Neuronal stem cell (in vitro differentiated cells): ENCODE data around the gene CPT1C.
"Not testable (repeated sequence)": the region's sequence is repeated elsewhere in the genome, so short reads cannot be mapped to it uniquely, and the experiment has no call there.

ENCODE experiments used
- DNase-seq: peaks from one replicate; pipeline ENCODE4 v3.0.0-alpha.2; 2013; ENCODE audit warnings: low spot score
- H2AFZ ChIP-seq: one replicate; pipeline ENCODE4 v1.6.1; 2013; ENCODE audit warnings: mild to moderate bottlenecking, low read length, inconsistent platforms
- H2AK5ac ChIP-seq: 2 replicates; pipeline ENCODE4 v1.6.1; 2013; ENCODE audit warnings: low read depth, mild to moderate bottlenecking, inconsistent platforms, low read length, moderate library complexity, mixed read lengths
- H2BK120ac ChIP-seq: 2 replicates; pipeline ENCODE4 v1.6.1; 2013; ENCODE audit warnings: low read depth, mild to moderate bottlenecking, inconsistent platforms, low read length, moderate library complexity, mixed read lengths
- H2BK12ac ChIP-seq: one replicate; pipeline ENCODE4 v1.6.1; 2013; ENCODE audit warnings: low read length, inconsistent platforms
- H2BK15ac ChIP-seq: 2 replicates; pipeline ENCODE4 v1.6.1; 2013; ENCODE audit warnings: mild to moderate bottlenecking, low read length, inconsistent platforms, mixed read lengths
- H2BK5ac ChIP-seq: one replicate; pipeline ENCODE4 v1.6.1; 2013; ENCODE audit warnings: inconsistent platforms, mild to moderate bottlenecking, low read length, moderate library complexity
- H3K14ac ChIP-seq: one replicate; pipeline ENCODE4 v1.6.1; 2013; ENCODE audit warnings: low read length, inconsistent platforms
- H3K18ac ChIP-seq: 2 replicates; pipeline ENCODE4 v1.6.1; 2013; ENCODE audit warnings: low read length, inconsistent platforms
- H3K23ac ChIP-seq: 2 replicates; pipeline ENCODE4 v1.6.1; 2013; ENCODE audit warnings: low read depth, mild to moderate bottlenecking, mixed read lengths, low read length, inconsistent platforms; ENCODE audit not compliant: poor library complexity
- H3K27ac ChIP-seq: replicated peaks from 3 replicates; pipeline ENCODE4 v1.5.1; 2013; ENCODE audit warnings: low read length, inconsistent platforms
- H3K27me3 ChIP-seq, 3 experiments: 2 replicates each; pipeline ENCODE4 v1.6.1; 2013; ENCODE audit warnings: low read length in 3 of 3, mild to moderate bottlenecking in 2 of 3, inconsistent platforms in 1 of 3, low read depth in 1 of 3, mixed read lengths in 1 of 3, moderate library complexity in 1 of 3; ENCODE audit not compliant: control insufficient read depth in 3 of 3, insufficient read depth in 3 of 3
- H3K36me3 ChIP-seq, 2 donors: replicated peaks in 1 of 2; 2 replicates each; pipeline ENCODE4 v1.6.1; 2013; ENCODE audit warnings: low read length in 2 of 2; ENCODE audit not compliant: control insufficient read depth in 2 of 2, insufficient read depth in 2 of 2
- H3K4ac ChIP-seq: 2 replicates; pipeline ENCODE4 v1.6.1; 2013; ENCODE audit warnings: inconsistent platforms, mild to moderate bottlenecking, low read length, moderate library complexity
- H3K4me1 ChIP-seq, 2 donors: 1 replicate in 1 of 2; 2 replicates in 1 of 2; pipeline ENCODE4 v1.6.1; 2013; ENCODE audit warnings: low read length in 2 of 2, low read depth in 1 of 2; ENCODE audit not compliant: control insufficient read depth in 2 of 2, insufficient read depth in 1 of 2
- H3K4me2 ChIP-seq: one replicate; pipeline ENCODE4 v1.6.1; 2013; ENCODE audit warnings: mild to moderate bottlenecking, low read length, inconsistent platforms; ENCODE audit not compliant: insufficient read depth, poor library complexity, severe bottlenecking
- H3K4me3 ChIP-seq, 2 donors: 2 replicates each; pipeline ENCODE4 v1.5.1; 2013; ENCODE audit warnings: low read length in 2 of 2, mild to moderate bottlenecking in 2 of 2, inconsistent platforms in 1 of 2, moderate library complexity in 1 of 2
- H3K79me1 ChIP-seq: one replicate; pipeline ENCODE4 v1.6.1; 2013; ENCODE audit warnings: low read depth, mild to moderate bottlenecking, inconsistent platforms, low read length, moderate library complexity
- H3K9ac ChIP-seq: one replicate; pipeline ENCODE4 v1.6.1; 2013; ENCODE audit warnings: mild to moderate bottlenecking, low read depth, low read length, inconsistent platforms; ENCODE audit not compliant: poor library complexity
- H3K9me3 ChIP-seq, 2 donors: replicated peaks in 1 of 2; 2 replicates each; pipeline versions ENCODE3 to v1.6.1; 2013; ENCODE audit warnings: low read length in 2 of 2, mild to moderate bottlenecking in 2 of 2, inconsistent platforms in 1 of 2, low read depth in 1 of 2, mixed read lengths in 1 of 2, moderate library complexity in 1 of 2; ENCODE audit not compliant: control insufficient read depth in 2 of 2, insufficient read depth in 1 of 2
- H4K8ac ChIP-seq: one replicate; pipeline ENCODE4 v1.6.1; 2013; ENCODE audit warnings: low read depth, mild to moderate bottlenecking, inconsistent platforms, low read length, moderate library complexity
- H4K91ac ChIP-seq: one replicate; pipeline ENCODE4 v1.6.1; 2013; ENCODE audit warnings: low read length, low read depth, mild to moderate bottlenecking, inconsistent platforms; ENCODE audit not compliant: poor library complexity
- WGBS, 2 donors: extraction: QIAGEN DNeasy Blood & Tissue Kit; methylation state at CpG; one replicate each; pipeline ENCODE4 v1.1.7; 2013; ENCODE audit warnings: missing lambda C conversion rate in 2 of 2, mixed read lengths in 1 of 2; ENCODE audit not compliant: insufficient read length in 2 of 2, insufficient replicate concordance in 1 of 2; ENCODE audit errors: extremely low coverage in 2 of 2; 5-methylcytosine and 5-hydroxymethylcytosine counted together

The CPT1C gene

GRCh38 chr19:49718511-49718910, 27.6 kb downstream of the CPT1C start:
- Histone ChIP-seq H2AK5ac (no peak overlapping the region), H3K4me2 (no peak overlapping the region), H3K9ac (no peak overlapping the region), H4K8ac (no peak overlapping the region), H2BK120ac (no peak overlapping the region), H3K27me3 (no peaks in the 10 kb centered on the region), H3K23ac (no peak overlapping the region), H2BK12ac (no peak overlapping the region), H2BK5ac (no peak overlapping the region), H3K4ac (no peak overlapping the region), H3K79me1 (no peaks in the 10 kb centered on the region), H4K91ac (no peak overlapping the region), H3K4me3 (no peak overlapping the region), H2AFZ (peak overlapping the region; percentile 53), H3K14ac (no peak overlapping the region), H3K27ac (no peak overlapping the region), H2BK15ac (no peak overlapping the region), H3K9me3 (peaks cover 0 to 4% of the 10 kb centered on the region in 2 donors), H3K4me1 (no peaks in the 10 kb centered on the region), H3K36me3 (peaks cover 3 to 6% of the 10 kb centered on the region in 2 donors), H3K18ac (no peak overlapping the region)
- no CpG with 5 or more reads among the region's 8 CpGs for WGBS, 2 donors
- no peak for DNase-seq

GRCh38 chr19:49718991-49719390, 28.1 kb downstream of the CPT1C start:
- H4K8ac ChIP-seq: no peak overlapping the region
- H3K9ac ChIP-seq: no peak overlapping the region
- no peak overlapping the region for H2BK5ac ChIP-seq
- no peak overlapping the region for H3K14ac ChIP-seq
- no peak overlapping the region for H2BK12ac ChIP-seq
- no peak overlapping the region for H3K4me2 ChIP-seq
- peaks cover 0 to 2% of the 10 kb centered on the region in 2 donors for H3K9me3 ChIP-seq
- no CpG with 5 or more reads among the region's 6 CpGs for WGBS, 2 donors
- no peaks in the 10 kb centered on the region for H3K79me1 ChIP-seq
- H2AK5ac ChIP-seq: no peak overlapping the region
- H4K91ac ChIP-seq: no peak overlapping the region
- no peak overlapping the region for H3K4ac ChIP-seq
- DNase-seq: no peak
- H3K18ac ChIP-seq: no peak overlapping the region
- H3K4me3 ChIP-seq: no peak overlapping the region
- H3K23ac ChIP-seq: no peak overlapping the region
- no peaks in the 10 kb centered on the region for H3K27me3 ChIP-seq
- H2BK120ac ChIP-seq: no peak overlapping the region
- H2BK15ac ChIP-seq: no peak overlapping the region
- no peak overlapping the region for H3K27ac ChIP-seq
- peak overlapping the region; percentile 53 for H2AFZ ChIP-seq
- H3K36me3 ChIP-seq: peaks cover 0 to 3% of the 10 kb centered on the region in 2 donors
- no peaks in the 10 kb centered on the region for H3K4me1 ChIP-seq

- H4K91ac ChIP-seq, H3K36me3 ChIP-seq, H3K9me3 ChIP-seq, H3K14ac ChIP-seq, H2BK12ac ChIP-seq, DNase-seq, H3K4ac ChIP-seq, H2AFZ ChIP-seq, H2BK5ac ChIP-seq, H3K27me3 ChIP-seq, H2BK120ac ChIP-seq, H2AK5ac ChIP-seq, H3K9ac ChIP-seq, H3K4me3 ChIP-seq, H4K8ac ChIP-seq, H3K4me2 ChIP-seq, H2BK15ac ChIP-seq, H3K23ac ChIP-seq, H3K27ac ChIP-seq, H3K4me1 ChIP-seq, H3K79me1 ChIP-seq: not testable (repeated sequence)
- H3K18ac ChIP-seq: peak overlapping the region; percentile 11
- WGBS, 2 donors: no CpG with 5 or more reads among the region's 22 CpGs
Measured at GRCh38 chr19:49719420-49719819, 28.5 kb downstream of the CPT1C start.

- H2AK5ac ChIP-seq: no peak overlapping the region
- DNase-seq: no peak
- peaks cover 0 to 3% of the 10 kb centered on the region in 2 donors for H3K9me3 ChIP-seq
- H3K18ac ChIP-seq: no peak overlapping the region
- no peak overlapping the region for H3K9ac ChIP-seq
- no peaks in the 10 kb centered on the region for H3K79me1 ChIP-seq
- no peaks in the 10 kb centered on the region for H3K36me3 ChIP-seq
- H2BK12ac ChIP-seq: no peak overlapping the region
- peak overlapping the region; percentile 69 for H2AFZ ChIP-seq
- H3K27ac ChIP-seq: no peak overlapping the region
- H2BK5ac ChIP-seq: no peak overlapping the region
- WGBS, 2 donors: no CpG with 5 or more reads among the region's 23 CpGs
- no peak overlapping the region for H3K14ac ChIP-seq
- H3K4me2 ChIP-seq: no peak overlapping the region
- no peaks in the 10 kb centered on the region for H3K27me3 ChIP-seq
- H4K8ac ChIP-seq: no peak overlapping the region
- H3K23ac ChIP-seq: no peak overlapping the region
- H3K4ac ChIP-seq: no peak overlapping the region
- no peak overlapping the region for H2BK120ac ChIP-seq
- no peak overlapping the region for H2BK15ac ChIP-seq
- H4K91ac ChIP-seq: no peak overlapping the region
- H3K4me3 ChIP-seq: no peak overlapping the region
- H3K4me1 ChIP-seq: no peaks in the 10 kb centered on the region
Measured at GRCh38 chr19:49727217-49728030, 36.5 kb downstream of the CPT1C start.
